Activated CD8-positive, alpha-beta T cell treated with anti-CD3 and anti-CD28 coated beads for 36 hours (primary cell): ENCODE results near the gene SCGB1D1. TPM values are rescaled to one million over a fixed set of nuclear protein-coding genes. Genes with fewer than 3 reads are reported as not detected.
"Not testable (repeated sequence)": the region's sequence is repeated elsewhere in the genome, so short reads cannot be mapped to it uniquely, and the experiment has no call there.

Source experiments
- ATAC-seq: fragments of 200-7000 bp; cut with Tn5 transposase; one replicate; pipeline ENCODE4 v1.10.0; 2021; ENCODE audit warnings: mild to moderate bottlenecking, moderate library complexity
- CTCF ChIA-PET: fragments of 350-600 bp; sonication (Branson Sonifier 250); formaldehyde crosslinking; loops from one replicate; lab custom pipeline; 2021; ENCODE audit warnings: antibody characterized with exemption; lab: Charles Lee
- POLR2A ChIA-PET: fragments of 350-600 bp; sonication (Branson Sonifier 250); formaldehyde crosslinking; loops from one replicate; lab custom pipeline; 2021; ENCODE audit warnings: antibody characterized with exemption; lab: Charles Lee
- DNase-seq: peaks from one replicate; pipeline ENCODE4 v3.0.0-alpha.2; 2020
- H3K27ac Mint-ChIP-seq: one replicate; pipeline ENCODE4 v1.8.0; 2021; ENCODE audit warnings: mild to moderate bottlenecking, mixed read lengths
- H3K27me3 Mint-ChIP-seq: one replicate; pipeline ENCODE4 v1.8.0; 2021; ENCODE audit warnings: mixed read lengths
- H3K36me3 Mint-ChIP-seq: one replicate; pipeline ENCODE4 v1.8.0; 2021; ENCODE audit warnings: low read depth, mixed read lengths
- H3K4me1 Mint-ChIP-seq: one replicate; pipeline ENCODE4 v1.8.0; 2021; ENCODE audit warnings: low read depth, mixed read lengths
- H3K4me3 Mint-ChIP-seq: one replicate; pipeline ENCODE4 v1.8.0; 2021; ENCODE audit warnings: mild to moderate bottlenecking, moderate library complexity, mixed read lengths
- H3K9me3 Mint-ChIP-seq: one replicate; pipeline ENCODE4 v1.8.0; 2021; ENCODE audit warnings: mixed read lengths
- CTCF ChIP-seq: fragments of 200-600 bp; IDR thresholded peaks from one replicate; pipeline ENCODE4 v1.8.0; 2022; ENCODE audit warnings: antibody characterized with exemption, mild to moderate bottlenecking
- intact Hi-C: fragments of 100-400 bp; cut with micrococcal nuclease; formaldehyde crosslinking; loops from one replicate; pipeline ENCODE4 v1.10.0; 2022
- total RNA-seq, 2 experiments: library from RNA; stranded (reverse); gene quantifications; one replicate each; pipeline ENCODE4 v1.2.3, GENCODE V29; 2021

Gene SCGB1D1
- total RNA-seq, 2 experiments from 2014 or later, result not detected

GRCh38 chr11:62182147-62182891, 7.7 kb upstream of the SCGB1D1 start:
- ChIA-PET POLR2A (no interaction called here), CTCF (interaction anchor here (0.9 kb wide), 1 partner anchor 128 kb away, joined by 3 read pairs; no protein-coding TSS in a partner anchor)
- H3K9me3 Mint-ChIP-seq, result no peaks in the 10 kb centered on the region
- no peak overlapping the region for H3K4me3 Mint-ChIP-seq
- H3K36me3 Mint-ChIP-seq, result no peaks in the 10 kb centered on the region
- no peak for DNase-seq
- intact Hi-C loops, result no loop called here
- ATAC-seq, result no peak
- no peaks in the 10 kb centered on the region for H3K4me1 Mint-ChIP-seq
- H3K27ac Mint-ChIP-seq, result no peak overlapping the region
- H3K27me3 Mint-ChIP-seq, result peaks cover 15% of the 10 kb centered on the region
- no peak for TF ChIP-seq CTCF

- no peak for DNase-seq
- H3K36me3 Mint-ChIP-seq, result no peaks in the 10 kb centered on the region
- H3K4me1 Mint-ChIP-seq, result no peaks in the 10 kb centered on the region
- no peaks in the 10 kb centered on the region for H3K9me3 Mint-ChIP-seq
- no peak for ATAC-seq
- intact Hi-C loops, result no loop called here
- TF ChIP-seq CTCF, result no peak
- CTCF ChIA-PET, result no interaction called here
- no peak overlapping the region for H3K4me3 Mint-ChIP-seq
- H3K27ac Mint-ChIP-seq, result no peak overlapping the region
- POLR2A ChIA-PET, result no interaction called here
- peaks cover 27% of the 10 kb centered on the region for H3K27me3 Mint-ChIP-seq
Observed at GRCh38 chr11:62186195-62186594, 3.8 kb upstream of the SCGB1D1 start.

- Mint-ChIP-seq H3K9me3 (no peaks in the 10 kb centered on the region), H3K4me1 (no peaks in the 10 kb centered on the region), H3K27ac (no peak overlapping the region), H3K27me3 (peaks cover 34% of the 10 kb centered on the region), H3K4me3 (no peak overlapping the region), H3K36me3 (no peaks in the 10 kb centered on the region)
- ChIA-PET POLR2A (no interaction called here), CTCF (no interaction called here)
- intact Hi-C loops, result no loop called here
- DNase-seq, result no peak
- no peak for TF ChIP-seq CTCF
- no peak for ATAC-seq
Observed at GRCh38 chr11:62193952-62194351, 3.9 kb downstream of the SCGB1D1 start.

- H3K4me1 Mint-ChIP-seq, H3K36me3 Mint-ChIP-seq, CTCF ChIA-PET, H3K4me3 Mint-ChIP-seq, DNase-seq, H3K27ac Mint-ChIP-seq, POLR2A ChIA-PET, ATAC-seq, H3K9me3 Mint-ChIP-seq, intact Hi-C loops: not testable (repeated sequence)
- H3K27me3 Mint-ChIP-seq, result peaks cover 28% of the 10 kb centered on the region
Observed at GRCh38 chr11:62195010-62195409, 5.0 kb downstream of the SCGB1D1 start.

- TF ChIP-seq CTCF, result no peak
- Mint-ChIP-seq H3K27ac (no peak overlapping the region), H3K4me3 (no peak overlapping the region), H3K9me3 (no peaks in the 10 kb centered on the region), H3K36me3 (no peaks in the 10 kb centered on the region), H3K27me3 (peaks cover 28% of the 10 kb centered on the region), H3K4me1 (no peaks in the 10 kb centered on the region)
- intact Hi-C loops, result no loop called here
- ATAC-seq (no peak), DNase-seq (no peak)
- ChIA-PET POLR2A (no interaction called here), CTCF (no interaction called here)
Observed at GRCh38 chr11:62195945-62196344, 5.9 kb downstream of the SCGB1D1 start.

- DNase-seq, CTCF ChIA-PET, H3K9me3 Mint-ChIP-seq, H3K4me1 Mint-ChIP-seq, intact Hi-C loops, H3K27ac Mint-ChIP-seq, ATAC-seq, H3K36me3 Mint-ChIP-seq, POLR2A ChIA-PET, H3K4me3 Mint-ChIP-seq: not testable (repeated sequence)
- H3K27me3 Mint-ChIP-seq, result peaks cover 25% of the 10 kb centered on the region
Observed at GRCh38 chr11:62197400-62197799, 7.4 kb downstream of the SCGB1D1 start.
